HL-60 (cell line): ENCODE results near the gene ARL2BP.

Experiments
- DNase-seq, 2 experiments: peaks; one replicate each; pipeline ENCODE4 v3.0.0-alpha.2; 2010 to 2020; ENCODE audit warnings: low read depth in 1 of 2, low spot score in 1 of 2
- H3K27ac ChIP-seq: fragments of 250-450 bp; sonication (Bioruptor Pico); replicated peaks from 2 replicates; pipeline ENCODE4 v1.5.1; 2020; ENCODE audit warnings: mild to moderate bottlenecking, moderate library complexity
- H3K27me3 ChIP-seq: fragments of 250-450 bp; sonication (Bioruptor Pico); 2 replicates; pipeline ENCODE4 v1.5.1; 2021; ENCODE audit warnings: mild to moderate bottlenecking, moderate library complexity; ENCODE audit not compliant: insufficient read depth, poor library complexity, severe bottlenecking
- H3K4me3 ChIP-seq: replicated peaks from 2 replicates; pipeline ENCODE4 v1.5.1; 2011; ENCODE audit warnings: mild to moderate bottlenecking, control low read depth, low read length; ENCODE audit not compliant: insufficient read depth
- GABPA ChIP-seq: IDR thresholded peaks from 2 replicates; pipeline ENCODE4 v1.6.1; 2012; ENCODE audit warnings: low read depth
- POLR2AphosphoS5 ChIP-seq: IDR thresholded peaks from 2 replicates; pipeline ENCODE4 v1.6.1; 2012; ENCODE audit warnings: low read depth
- SPI1 ChIP-seq: IDR thresholded peaks from 2 replicates; pipeline ENCODE4 v1.6.1; 2012; ENCODE audit warnings: low read depth, mild to moderate bottlenecking, borderline replicate concordance
- TF ChIP-seq, protein P1 (sequence below): IDR thresholded peaks from one replicate; pipeline ENCODE4 v1.5.1; 2011; ENCODE audit warnings: low read length, control low read depth, inconsistent platforms; ENCODE audit not compliant: insufficient read depth
- TF ChIP-seq, protein P2 (sequence below): IDR thresholded peaks from 2 replicates; pipeline ENCODE4 v1.6.1; 2012; ENCODE audit warnings: low read depth; ENCODE audit not compliant: insufficient replicate concordance

The ARL2BP gene

DNA sequence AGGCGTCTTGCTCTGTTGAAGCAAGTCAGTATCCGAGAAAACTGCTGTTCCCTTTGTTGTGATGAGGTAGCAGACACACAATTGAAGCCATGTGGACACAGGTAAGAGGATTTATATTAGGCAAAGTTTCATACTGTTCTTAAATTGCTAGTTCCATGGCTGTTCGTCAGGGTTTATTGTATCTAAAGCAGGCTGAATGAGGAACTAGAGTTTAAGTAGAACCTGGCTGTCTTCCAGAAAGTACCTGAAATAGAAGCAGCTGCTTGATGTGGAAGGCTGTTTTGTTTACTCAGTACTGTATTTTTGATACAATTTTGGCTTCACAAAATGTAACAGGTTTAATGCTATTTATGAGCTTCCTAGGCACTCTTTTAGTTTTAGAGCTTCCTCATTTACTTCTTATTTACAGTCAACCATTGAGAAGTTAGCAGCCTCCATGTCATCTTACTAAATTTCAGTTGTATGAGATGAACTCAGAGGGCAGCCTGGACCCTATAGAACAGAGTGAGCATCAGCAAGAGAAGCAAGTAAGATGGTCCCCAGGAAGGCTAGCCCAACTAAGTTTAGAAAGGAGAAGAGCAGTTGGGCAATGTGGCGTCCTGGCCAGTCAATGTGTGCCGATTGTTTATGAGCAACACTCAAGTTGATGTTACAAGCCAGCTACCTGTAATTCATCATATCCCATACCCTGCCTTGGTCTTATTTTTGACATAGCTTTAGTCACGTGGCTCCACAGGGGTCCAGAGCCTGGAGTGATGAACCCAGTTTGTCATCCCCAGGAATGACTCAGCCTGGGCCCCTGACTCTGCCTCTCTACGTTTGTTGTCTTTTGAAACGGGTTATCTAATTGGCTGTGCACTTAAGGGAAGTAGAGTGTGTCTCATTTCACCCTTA, 9.7 kb upstream of the ARL2BP start:
- no peak for DNase-seq
- Histone ChIP-seq H3K27me3 (no peaks in the 10 kb centered on the region), H3K4me3 (no peak overlapping the region), H3K27ac (no peak overlapping the region)
- TF ChIP-seq GABPA (no peak), SPI1 (no peak)
- TF ChIP-seq, protein P1, sequence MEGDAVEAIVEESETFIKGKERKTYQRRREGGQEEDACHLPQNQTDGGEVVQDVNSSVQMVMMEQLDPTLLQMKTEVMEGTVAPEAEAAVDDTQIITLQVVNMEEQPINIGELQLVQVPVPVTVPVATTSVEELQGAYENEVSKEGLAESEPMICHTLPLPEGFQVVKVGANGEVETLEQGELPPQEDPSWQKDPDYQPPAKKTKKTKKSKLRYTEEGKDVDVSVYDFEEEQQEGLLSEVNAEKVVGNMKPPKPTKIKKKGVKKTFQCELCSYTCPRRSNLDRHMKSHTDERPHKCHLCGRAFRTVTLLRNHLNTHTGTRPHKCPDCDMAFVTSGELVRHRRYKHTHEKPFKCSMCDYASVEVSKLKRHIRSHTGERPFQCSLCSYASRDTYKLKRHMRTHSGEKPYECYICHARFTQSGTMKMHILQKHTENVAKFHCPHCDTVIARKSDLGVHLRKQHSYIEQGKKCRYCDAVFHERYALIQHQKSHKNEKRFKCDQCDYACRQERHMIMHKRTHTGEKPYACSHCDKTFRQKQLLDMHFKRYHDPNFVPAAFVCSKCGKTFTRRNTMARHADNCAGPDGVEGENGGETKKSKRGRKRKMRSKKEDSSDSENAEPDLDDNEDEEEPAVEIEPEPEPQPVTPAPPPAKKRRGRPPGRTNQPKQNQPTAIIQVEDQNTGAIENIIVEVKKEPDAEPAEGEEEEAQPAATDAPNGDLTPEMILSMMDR, result no peak

DNA sequence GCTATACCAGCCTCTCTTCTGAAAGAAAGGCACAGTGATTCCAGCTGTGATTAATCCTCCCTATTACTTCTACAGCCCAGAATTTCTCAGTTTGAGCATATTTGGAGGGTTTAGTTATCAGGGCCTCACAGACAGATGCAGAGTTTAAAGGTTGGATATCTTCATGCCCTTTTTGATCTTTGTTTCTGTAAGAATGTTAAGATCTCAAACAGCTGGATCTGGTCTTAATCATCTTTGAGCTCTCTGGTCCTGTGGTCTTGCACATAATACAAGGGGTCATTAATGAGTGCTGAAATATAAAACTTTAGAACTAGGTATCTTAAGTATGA, 9.1 kb upstream of the ARL2BP start:
- TF ChIP-seq, protein P1, result no peak
- TF ChIP-seq GABPA (no peak), POLR2AphosphoS5 (no peak), SPI1 (no peak)
- TF ChIP-seq, protein P2, sequence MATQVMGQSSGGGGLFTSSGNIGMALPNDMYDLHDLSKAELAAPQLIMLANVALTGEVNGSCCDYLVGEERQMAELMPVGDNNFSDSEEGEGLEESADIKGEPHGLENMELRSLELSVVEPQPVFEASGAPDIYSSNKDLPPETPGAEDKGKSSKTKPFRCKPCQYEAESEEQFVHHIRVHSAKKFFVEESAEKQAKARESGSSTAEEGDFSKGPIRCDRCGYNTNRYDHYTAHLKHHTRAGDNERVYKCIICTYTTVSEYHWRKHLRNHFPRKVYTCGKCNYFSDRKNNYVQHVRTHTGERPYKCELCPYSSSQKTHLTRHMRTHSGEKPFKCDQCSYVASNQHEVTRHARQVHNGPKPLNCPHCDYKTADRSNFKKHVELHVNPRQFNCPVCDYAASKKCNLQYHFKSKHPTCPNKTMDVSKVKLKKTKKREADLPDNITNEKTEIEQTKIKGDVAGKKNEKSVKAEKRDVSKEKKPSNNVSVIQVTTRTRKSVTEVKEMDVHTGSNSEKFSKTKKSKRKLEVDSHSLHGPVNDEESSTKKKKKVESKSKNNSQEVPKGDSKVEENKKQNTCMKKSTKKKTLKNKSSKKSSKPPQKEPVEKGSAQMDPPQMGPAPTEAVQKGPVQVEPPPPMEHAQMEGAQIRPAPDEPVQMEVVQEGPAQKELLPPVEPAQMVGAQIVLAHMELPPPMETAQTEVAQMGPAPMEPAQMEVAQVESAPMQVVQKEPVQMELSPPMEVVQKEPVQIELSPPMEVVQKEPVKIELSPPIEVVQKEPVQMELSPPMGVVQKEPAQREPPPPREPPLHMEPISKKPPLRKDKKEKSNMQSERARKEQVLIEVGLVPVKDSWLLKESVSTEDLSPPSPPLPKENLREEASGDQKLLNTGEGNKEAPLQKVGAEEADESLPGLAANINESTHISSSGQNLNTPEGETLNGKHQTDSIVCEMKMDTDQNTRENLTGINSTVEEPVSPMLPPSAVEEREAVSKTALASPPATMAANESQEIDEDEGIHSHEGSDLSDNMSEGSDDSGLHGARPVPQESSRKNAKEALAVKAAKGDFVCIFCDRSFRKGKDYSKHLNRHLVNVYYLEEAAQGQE, result no peak

DNA sequence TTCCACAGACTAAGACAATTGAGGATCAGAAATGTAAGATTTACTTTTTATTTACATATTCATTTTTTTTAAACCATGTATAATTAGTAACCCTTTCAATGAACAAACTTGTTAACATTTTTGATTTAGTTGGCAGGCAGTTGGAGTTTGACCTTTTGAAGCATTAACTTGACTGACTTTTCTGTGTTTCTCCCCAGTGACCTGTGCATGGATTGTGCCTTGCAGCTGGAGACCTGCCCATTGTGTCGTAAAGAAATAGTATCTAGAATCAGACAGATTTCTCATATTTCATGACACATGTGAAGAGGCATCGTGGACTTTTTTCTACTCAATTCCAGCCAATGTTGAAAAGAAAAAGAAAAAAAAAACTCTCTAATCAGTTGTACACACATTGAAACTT, 6.4 kb upstream of the ARL2BP start:
- Histone ChIP-seq H3K27me3 (no peaks in the 10 kb centered on the region), H3K4me3 (no peak overlapping the region), H3K27ac (no peak overlapping the region)
- TF ChIP-seq SPI1 (no peak), GABPA (no peak), POLR2AphosphoS5 (no peak)
- TF ChIP-seq, protein P2, result no peak
- TF ChIP-seq, protein P1, result no peak
- no peak for DNase-seq

More for the DNA sequence above, 9.1 kb upstream of the ARL2BP start:
- no peak overlapping the region for H3K4me3 ChIP-seq
- no peak for DNase-seq
- no peak overlapping the region for H3K27ac ChIP-seq
- no peaks in the 10 kb centered on the region for H3K27me3 ChIP-seq

DNA sequence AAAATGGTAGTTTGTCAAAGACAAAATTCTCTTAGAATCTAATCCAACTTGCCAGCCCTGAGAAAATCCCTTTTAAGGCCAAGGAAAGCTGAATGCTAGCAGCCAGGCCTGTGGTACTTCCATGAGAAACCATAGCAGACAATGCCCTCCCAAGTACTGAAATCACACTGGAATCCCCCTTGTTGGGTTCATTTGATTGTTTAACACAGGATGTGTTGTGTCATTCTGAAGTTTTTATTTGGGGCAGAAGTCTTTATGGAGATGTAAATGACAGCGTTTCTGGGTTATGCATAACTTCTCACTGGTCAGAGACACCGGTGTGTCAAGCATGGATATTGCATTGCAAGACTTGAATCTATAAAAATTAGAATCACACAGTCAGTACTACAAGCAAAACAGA, 6.0 kb upstream of the ARL2BP start:
- DNase-seq, result no peak
- no peak overlapping the region for H3K4me3 ChIP-seq
- TF ChIP-seq, protein P1, result no peak
- no peak overlapping the region for H3K27ac ChIP-seq
- no peaks in the 10 kb centered on the region for H3K27me3 ChIP-seq
